Measurements from ENCODE around the gene IP6K1.
A peak's percentile ranks its signal among the peaks of the same experiment; 100 is the strongest.

The IP6K1 gene

GRCh38 chr3:49717959-49718857 is 68.1 kb downstream of the IP6K1 start:
- POLR2A ChIA-PET: interaction anchor here (1.0 kb wide), 1 partner anchor 38 kb away, joined by 3 read pairs; no protein-coding TSS in a partner anchor
- TF ChIP-seq LEF1 (IDR thresholded peaks at IDR 0.05; ENCODE audit: borderline replicate concordance): 0 out of 2 replicates have a peak, but pooled peaks have one; percentile 6
- no peak for TF ChIP-seq SP1 (IDR thresholded peaks at IDR 0.05)
- CTCF ChIA-PET: no interaction called here
- DNase-seq (ENCODE audit: extremely low spot score): no peak

- no peak for DNase-seq (ENCODE audit: extremely low spot score)
- no peak for TF ChIP-seq HDGF (IDR thresholded peaks at IDR 0.05; ENCODE audit: borderline replicate concordance)
- no peak for TF ChIP-seq LEF1 (IDR thresholded peaks at IDR 0.05; ENCODE audit: borderline replicate concordance)
- no peak for TF ChIP-seq PKNOX1 (IDR thresholded peaks at IDR 0.05)
- TF ChIP-seq CTBP1 (IDR thresholded peaks at IDR 0.05; ENCODE audit: borderline replicate concordance): no peak
- no peak for TF ChIP-seq FOXA1 (IDR thresholded peaks at IDR 0.05)
- TF ChIP-seq FOXK2 (IDR thresholded peaks at IDR 0.05): no peak
- no peak for TF ChIP-seq NFRKB (IDR thresholded peaks at IDR 0.05)
- no peak for TF ChIP-seq BHLHE40 (IDR thresholded peaks at IDR 0.05; ENCODE audit: borderline replicate concordance)
- TF ChIP-seq SP1 (IDR thresholded peaks at IDR 0.05): no peak
- TF ChIP-seq L3MBTL2 (conservative IDR thresholded peaks at IDR 0.05): no peak
- TF ChIP-seq ELF4 (IDR thresholded peaks at IDR 0.05): no peak
- no peak for TF ChIP-seq ARNT (IDR thresholded peaks at IDR 0.05)
- TF ChIP-seq FOXM1 (IDR thresholded peaks at IDR 0.05; ENCODE audit: borderline replicate concordance): no peak
- TF ChIP-seq SUZ12 (IDR thresholded peaks at IDR 0.05): no peak
- TF ChIP-seq TARDBP (IDR thresholded peaks at IDR 0.05): no peak
- POLR2A ChIA-PET: interaction anchor here (1.0 kb wide), 1 partner anchor 39 kb away, joined by 3 read pairs; no protein-coding TSS in a partner anchor
- CTCF ChIA-PET: no interaction called here
These were observed 69.0 kb downstream of the IP6K1 start for GRCh38 chr3:49717211-49717958.

- ChIA-PET CTCF (no interaction called here), POLR2A (no interaction called here)
- no peak for TF ChIP-seq CTBP1 (IDR thresholded peaks at IDR 0.05; ENCODE audit: borderline replicate concordance)
- no peak for DNase-seq (ENCODE audit: extremely low spot score)
These were observed 69.6 kb downstream of the IP6K1 start for GRCh38 chr3:49716691-49717210.

- DNase-seq (ENCODE audit: extremely low spot score): no peak
- ChIA-PET CTCF (no interaction called here), POLR2A (no interaction called here)
- TF ChIP-seq ELF4 (IDR thresholded peaks at IDR 0.05): no peak
- no peak for TF ChIP-seq BHLHE40 (IDR thresholded peaks at IDR 0.05; ENCODE audit: borderline replicate concordance)
- TF ChIP-seq SP1 (IDR thresholded peaks at IDR 0.05): no peak
- no peak for TF ChIP-seq ZNF384 (IDR thresholded peaks at IDR 0.05)
- TF ChIP-seq NFRKB (IDR thresholded peaks at IDR 0.05): no peak
- no peak for TF ChIP-seq FOXA1 (IDR thresholded peaks at IDR 0.05)
- no peak for TF ChIP-seq PKNOX1 (IDR thresholded peaks at IDR 0.05)
- no peak for TF ChIP-seq TARDBP (IDR thresholded peaks at IDR 0.05)
- TF ChIP-seq FOXM1 (IDR thresholded peaks at IDR 0.05; ENCODE audit: borderline replicate concordance): no peak
These were observed 70.2 kb downstream of the IP6K1 start for GRCh38 chr3:49716169-49716568.

GRCh38 chr3:49715611-49716121 is 70.7 kb downstream of the IP6K1 start:
- no peak for DNase-seq (ENCODE audit: extremely low spot score)
- no peak for TF ChIP-seq L3MBTL2 (conservative IDR thresholded peaks at IDR 0.05)
- TF ChIP-seq ZNF384 (IDR thresholded peaks at IDR 0.05): no peak
- TF ChIP-seq FOXA1 (IDR thresholded peaks at IDR 0.05): no peak
- no peak for TF ChIP-seq BHLHE40 (IDR thresholded peaks at IDR 0.05; ENCODE audit: borderline replicate concordance)
- no peak for TF ChIP-seq FOXK2 (IDR thresholded peaks at IDR 0.05)
- no peak for TF ChIP-seq NFRKB (IDR thresholded peaks at IDR 0.05)
- POLR2A ChIA-PET: no interaction called here
- CTCF ChIA-PET: no interaction called here

GRCh38 chr3:49714728-49715550 is 71.4 kb downstream of the IP6K1 start:
- POLR2A ChIA-PET: interaction anchor here (1.5 kb wide), 1 partner anchor 9 kb away, joined by 4 read pairs; no protein-coding TSS in a partner anchor
- TF ChIP-seq LEF1 (IDR thresholded peaks at IDR 0.05; ENCODE audit: borderline replicate concordance): no peak
- TF ChIP-seq BHLHE40 (IDR thresholded peaks at IDR 0.05; ENCODE audit: borderline replicate concordance): no peak
- no peak for TF ChIP-seq ELF4 (IDR thresholded peaks at IDR 0.05)
- TF ChIP-seq ARNT (IDR thresholded peaks at IDR 0.05): no peak
- no peak for TF ChIP-seq NFRKB (IDR thresholded peaks at IDR 0.05)
- no peak for TF ChIP-seq SP1 (IDR thresholded peaks at IDR 0.05)
- no peak for TF ChIP-seq PKNOX1 (IDR thresholded peaks at IDR 0.05)
- TF ChIP-seq ZNF384 (IDR thresholded peaks at IDR 0.05): no peak
- no peak for TF ChIP-seq HDGF (IDR thresholded peaks at IDR 0.05; ENCODE audit: borderline replicate concordance)
- TF ChIP-seq SUZ12 (IDR thresholded peaks at IDR 0.05): no peak
- no peak for TF ChIP-seq TARDBP (IDR thresholded peaks at IDR 0.05)
- TF ChIP-seq FOXA1 (IDR thresholded peaks at IDR 0.05): no peak
- no peak for TF ChIP-seq L3MBTL2 (conservative IDR thresholded peaks at IDR 0.05)
- DNase-seq (ENCODE audit: extremely low spot score): no peak
- CTCF ChIA-PET: no interaction called here
